ENCODE data around the gene LUZP2. TPM values are rescaled to one million over a fixed set of nuclear protein-coding genes. Genes with fewer than 3 reads are reported as not detected.

LUZP2 gene
- total and polyA plus RNA-seq, 4 experiments from 2014 or later: not detected

GRCh38 chr11:24496386-24496735 lies 492 bp upstream of the LUZP2 start:
- no peak overlapping the region for H3K4me3 ChIP-seq (ENCODE audit: low read length in 2 of 2)
- H3K27ac Mint-ChIP-seq: no peak overlapping the region
- no peaks in the 10 kb centered on the region for H3K36me3 Mint-ChIP-seq
- peaks cover 0 to 4% of the 10 kb centered on the region in 2 donors for H3K27me3 Mint-ChIP-seq
- intact Hi-C loops (cut with micrococcal nuclease): no loop called here
- H3K4me3 Mint-ChIP-seq: no peak overlapping the region
- H3K9me3 ChIP-seq (ENCODE audit: control insufficient read depth in 1 of 2, low read length in 2 of 2): no peaks in the 10 kb centered on the region
- POLR2A ChIA-PET (ENCODE audit: partially characterized antibody): no interaction called here
- CTCF ChIA-PET (ENCODE audit: partially characterized antibody): no interaction called here
- H3K27me3 ChIP-seq (ENCODE audit: insufficient read depth, low read length): no peaks in the 10 kb centered on the region
- no peak overlapping the region for H3K27ac ChIP-seq (ENCODE audit: low read depth, low read length)
- no peaks in the 10 kb centered on the region for H3K4me1 Mint-ChIP-seq
- H3K36me3 ChIP-seq (ENCODE audit: insufficient read depth, low read length): no peaks in the 10 kb centered on the region
- H3K4me1 ChIP-seq (ENCODE audit: insufficient read depth, low read length): no peaks in the 10 kb centered on the region
- H3K9me3 Mint-ChIP-seq: peaks cover 0 to 16% (median 4%) of the 10 kb centered on the region in 8 donors
- DNase-seq: no peak

GRCh38 chr11:24497831-24498230 lies 978 bp downstream of the LUZP2 start:
- Mint-ChIP-seq H3K4me3 (no peak overlapping the region), H3K4me1 (no peaks in the 10 kb centered on the region), H3K9me3 (peaks cover 0 to 11% (median 4%) of the 10 kb centered on the region in 8 donors), H3K27ac (no peak overlapping the region), H3K27me3 (peaks cover 0 to 4% of the 10 kb centered on the region in 2 donors), H3K36me3 (no peaks in the 10 kb centered on the region)
- intact Hi-C loops (cut with micrococcal nuclease): no loop called here
- H3K4me1 ChIP-seq (ENCODE audit: insufficient read depth, low read length): no peaks in the 10 kb centered on the region
- no peaks in the 10 kb centered on the region for H3K36me3 ChIP-seq (ENCODE audit: insufficient read depth, low read length)
- no peak for DNase-seq
- POLR2A ChIA-PET (ENCODE audit: partially characterized antibody): no interaction called here
- CTCF ChIA-PET (ENCODE audit: partially characterized antibody): no interaction called here
- H3K27ac ChIP-seq (ENCODE audit: low read depth, low read length): no peak overlapping the region
- H3K4me3 ChIP-seq (ENCODE audit: low read length in 2 of 2): no peak overlapping the region
- H3K9me3 ChIP-seq (ENCODE audit: control insufficient read depth in 1 of 2, low read length in 2 of 2): no peaks in the 10 kb centered on the region
- H3K27me3 ChIP-seq (ENCODE audit: insufficient read depth, low read length): no peaks in the 10 kb centered on the region

GRCh38 chr11:24502425-24502824 lies 5.6 kb downstream of the LUZP2 start:
- POLR2A ChIA-PET (ENCODE audit: partially characterized antibody): no interaction called here
- H3K27ac ChIP-seq (ENCODE audit: low read depth, low read length): no peak overlapping the region

GRCh38 chr11:24509114-24509513 lies 12.3 kb downstream of the LUZP2 start:
- H3K27me3 ChIP-seq (ENCODE audit: insufficient read depth, low read length): no peaks in the 10 kb centered on the region
- no peak overlapping the region for H3K4me3 ChIP-seq (ENCODE audit: low read length in 2 of 2)
- Mint-ChIP-seq H3K27ac (no peak overlapping the region), H3K27me3 (no peaks in the 10 kb centered on the region), H3K36me3 (no peaks in the 10 kb centered on the region), H3K4me3 (no peak overlapping the region), H3K4me1 (no peaks in the 10 kb centered on the region), H3K9me3 (peaks cover under 1 to 15% (median 6%) of the 10 kb centered on the region in 8 donors)
- no peak for DNase-seq
- no peaks in the 10 kb centered on the region for H3K4me1 ChIP-seq (ENCODE audit: insufficient read depth, low read length)
- intact Hi-C loops (cut with micrococcal nuclease): no loop called here
- CTCF ChIA-PET (ENCODE audit: partially characterized antibody): no interaction called here
- POLR2A ChIA-PET (ENCODE audit: partially characterized antibody): no interaction called here
- no peak overlapping the region for H3K27ac ChIP-seq (ENCODE audit: low read depth, low read length)
- H3K9me3 ChIP-seq (ENCODE audit: control insufficient read depth in 1 of 2, low read length in 2 of 2): peaks cover 0 to 5% of the 10 kb centered on the region in 2 donors
- no peaks in the 10 kb centered on the region for H3K36me3 ChIP-seq (ENCODE audit: insufficient read depth, low read length)

More at GRCh38 chr11:24502425-24502824, 5.6 kb downstream of the LUZP2 start:
- H3K27ac Mint-ChIP-seq: no peak overlapping the region
- Histone ChIP-seq H3K9me3 (ENCODE audit: control insufficient read depth in 1 of 2, low read length in 2 of 2) (no peaks in the 10 kb centered on the region), H3K27me3 (ENCODE audit: insufficient read depth, low read length) (no peaks in the 10 kb centered on the region), H3K36me3 (ENCODE audit: insufficient read depth, low read length) (no peaks in the 10 kb centered on the region), H3K4me3 (ENCODE audit: low read length in 2 of 2) (no peak overlapping the region), H3K4me1 (ENCODE audit: insufficient read depth, low read length) (no peaks in the 10 kb centered on the region)
- CTCF ChIA-PET (ENCODE audit: partially characterized antibody): no interaction called here
- no peak for DNase-seq
- no peaks in the 10 kb centered on the region for H3K4me1 Mint-ChIP-seq
- H3K9me3 Mint-ChIP-seq: peaks cover 0 to 7% (median 4%) of the 10 kb centered on the region in 8 donors
- no peaks in the 10 kb centered on the region for H3K36me3 Mint-ChIP-seq
- H3K27me3 Mint-ChIP-seq: no peaks in the 10 kb centered on the region
- no peak overlapping the region for H3K4me3 Mint-ChIP-seq
- intact Hi-C loops (cut with micrococcal nuclease): no loop called here

- H3K9me3 Mint-ChIP-seq: peaks cover 0 to 18% (median 9%) of the 10 kb centered on the region in 8 donors
- Histone ChIP-seq H3K27ac (ENCODE audit: low read depth, low read length) (no peak overlapping the region), H3K4me1 (ENCODE audit: insufficient read depth, low read length) (no peaks in the 10 kb centered on the region), H3K9me3 (ENCODE audit: control insufficient read depth in 1 of 2, low read length in 2 of 2) (peaks cover 0 to 5% of the 10 kb centered on the region in 2 donors), H3K27me3 (ENCODE audit: insufficient read depth, low read length) (no peaks in the 10 kb centered on the region), H3K4me3 (ENCODE audit: low read length in 2 of 2) (no peak overlapping the region), H3K36me3 (ENCODE audit: insufficient read depth, low read length) (no peaks in the 10 kb centered on the region)
- DNase-seq: no peak
- no peaks in the 10 kb centered on the region for H3K4me1 Mint-ChIP-seq
- no peaks in the 10 kb centered on the region for H3K27me3 Mint-ChIP-seq
- POLR2A ChIA-PET (ENCODE audit: partially characterized antibody): no interaction called here
- no peak overlapping the region for H3K4me3 Mint-ChIP-seq
- intact Hi-C loops (cut with micrococcal nuclease): no loop called here
- CTCF ChIA-PET (ENCODE audit: partially characterized antibody): no interaction called here
- H3K27ac Mint-ChIP-seq: no peak overlapping the region
- H3K36me3 Mint-ChIP-seq: no peaks in the 10 kb centered on the region
Measured at GRCh38 chr11:24511511-24511910, 14.7 kb downstream of the LUZP2 start.

- CTCF ChIA-PET (ENCODE audit: partially characterized antibody): interaction anchor here (1.4 kb wide), 1 partner anchor 8 kb away, joined by 3 read pairs; no protein-coding TSS in a partner anchor
- no peak for DNase-seq
- POLR2A ChIA-PET (ENCODE audit: partially characterized antibody): no interaction called here
Measured at GRCh38 chr11:24513479-24514218, 16.8 kb downstream of the LUZP2 start.

GRCh38 chr11:24514219-24514594 lies 17.4 kb downstream of the LUZP2 start:
- POLR2A ChIA-PET (ENCODE audit: partially characterized antibody): no interaction called here
- CTCF ChIA-PET (ENCODE audit: partially characterized antibody): interaction anchor here (1.4 kb wide), 1 partner anchor 9 kb away, joined by 3 read pairs; no protein-coding TSS in a partner anchor
- H3K4me1 ChIP-seq (ENCODE audit: insufficient read depth, low read length): no peaks in the 10 kb centered on the region
- no peak overlapping the region for H3K27ac ChIP-seq (ENCODE audit: low read depth, low read length)
- DNase-seq: no peak
- no peak overlapping the region for H3K27ac Mint-ChIP-seq
- no peaks in the 10 kb centered on the region for H3K9me3 ChIP-seq (ENCODE audit: control insufficient read depth in 1 of 2, low read length in 2 of 2)
- H3K27me3 ChIP-seq (ENCODE audit: insufficient read depth, low read length): no peaks in the 10 kb centered on the region
- H3K4me1 Mint-ChIP-seq: no peaks in the 10 kb centered on the region
- peaks cover 0 to 22% (median 10%) of the 10 kb centered on the region in 8 donors for H3K9me3 Mint-ChIP-seq
- H3K4me3 Mint-ChIP-seq: no peak overlapping the region
- intact Hi-C loops (cut with micrococcal nuclease): no loop called here
- H3K36me3 ChIP-seq (ENCODE audit: insufficient read depth, low read length): no peaks in the 10 kb centered on the region
- no peaks in the 10 kb centered on the region for H3K36me3 Mint-ChIP-seq
- H3K4me3 ChIP-seq (ENCODE audit: low read length in 2 of 2): no peak overlapping the region
- no peaks in the 10 kb centered on the region for H3K27me3 Mint-ChIP-seq

More at GRCh38 chr11:24513479-24514218, 16.8 kb downstream of the LUZP2 start:
- no peaks in the 10 kb centered on the region for H3K36me3 Mint-ChIP-seq
- Histone ChIP-seq H3K9me3 (ENCODE audit: control insufficient read depth in 1 of 2, low read length in 2 of 2) (peaks cover 0 to 4% of the 10 kb centered on the region in 2 donors), H3K4me3 (ENCODE audit: low read length in 2 of 2) (no peak overlapping the region), H3K27me3 (ENCODE audit: insufficient read depth, low read length) (no peaks in the 10 kb centered on the region), H3K27ac (ENCODE audit: low read depth, low read length) (no peak overlapping the region), H3K36me3 (ENCODE audit: insufficient read depth, low read length) (no peaks in the 10 kb centered on the region), H3K4me1 (ENCODE audit: insufficient read depth, low read length) (no peaks in the 10 kb centered on the region)
- H3K4me3 Mint-ChIP-seq: no peak overlapping the region
- intact Hi-C loops (cut with micrococcal nuclease): no loop called here
- no peak overlapping the region for H3K27ac Mint-ChIP-seq
- peaks cover 0 to 22% (median 10%) of the 10 kb centered on the region in 8 donors for H3K9me3 Mint-ChIP-seq
- H3K4me1 Mint-ChIP-seq: no peaks in the 10 kb centered on the region
- H3K27me3 Mint-ChIP-seq: no peaks in the 10 kb centered on the region

Measured in CD4-positive, alpha-beta memory T cell (primary cell).